Lung (tissue), 12 donors: ENCODE measurements around the gene AKAP13. TPM values are rescaled to one million over a fixed set of nuclear protein-coding genes. Genes with fewer than 3 reads are reported as not detected.

Experiments used
- ATAC-seq: fragments of 200-7000 bp; cut with Tn5 transposase; one replicate; pipeline ENCODE4 v1.9.1; 2020; ENCODE audit warnings: moderate number of reproducible peaks; ENCODE audit not compliant: insufficient read depth, low FRiP score
- DNase-seq, 3 donors: peaks; one replicate each; pipeline ENCODE4 v3.0.0-alpha.2; 2013 to 2017
- H3K27ac ChIP-seq, 2 donors: one replicate each; pipeline ENCODE4 v1.5.1; 2013; ENCODE audit warnings: mild to moderate bottlenecking in 2 of 2, moderate library complexity in 2 of 2, control low read depth in 1 of 2, inconsistent platforms in 1 of 2, low read depth in 1 of 2, low read length in 1 of 2
- H3K27me3 ChIP-seq, 3 donors: one replicate each; pipeline ENCODE4 v1.5.1; 2013; ENCODE audit warnings: low read length in 2 of 3; ENCODE audit not compliant: control insufficient read depth in 3 of 3, insufficient read depth in 3 of 3
- H3K36me3 ChIP-seq, 4 donors: one replicate each; pipeline ENCODE4 v1.5.1; 2013; ENCODE audit warnings: low read length in 4 of 4, mild to moderate bottlenecking in 1 of 4, moderate library complexity in 1 of 4; ENCODE audit not compliant: control insufficient read depth in 4 of 4, insufficient read depth in 4 of 4
- H3K4me1 ChIP-seq, 5 donors: one replicate each; pipeline ENCODE4 v1.5.1; 2013; ENCODE audit warnings: low read length in 5 of 5, mild to moderate bottlenecking in 2 of 5, moderate library complexity in 1 of 5; ENCODE audit not compliant: control insufficient read depth in 5 of 5, insufficient read depth in 5 of 5
- H3K4me3 ChIP-seq: one replicate; pipeline ENCODE4 v1.5.1; 2013; ENCODE audit warnings: mild to moderate bottlenecking, control low read depth, moderate library complexity
- H3K9ac ChIP-seq, 2 donors: one replicate each; pipeline ENCODE4 v1.5.1; 2013; ENCODE audit warnings: low read length in 2 of 2, control low read depth in 1 of 2; ENCODE audit not compliant: insufficient read depth in 1 of 2
- H3K9me3 ChIP-seq, 4 donors: one replicate each; pipeline ENCODE4 v1.5.1; 2013; ENCODE audit warnings: low read length in 3 of 4, mild to moderate bottlenecking in 1 of 4, moderate library complexity in 1 of 4; ENCODE audit not compliant: control insufficient read depth in 4 of 4, insufficient read depth in 3 of 4
- CTCF ChIP-seq: IDR thresholded peaks from 2 replicates; pipeline ENCODE4 v1.5.1; 2012; ENCODE audit warnings: mild to moderate bottlenecking; ENCODE audit errors: control extremely low read depth, extremely low read depth
- WGBS, 2 donors: extraction: QIAGEN DNeasy Blood & Tissue Kit; methylation state at CpG; one replicate each; pipeline ENCODE4 v1.1.7; 2013; 5-methylcytosine and 5-hydroxymethylcytosine counted together
- polyA plus RNA-seq, 2 donors: library from polyadenylated mRNA; stranded (reverse); fragments of 200-250 nt; gene quantifications; one replicate each; pipeline ENCODE4 v1.2.1, GENCODE V29; 2013
- total RNA-seq, 2 donors: library from RNA; depleted of rRNA in 1 of 2; stranded (reverse); fragments of >200 nt in 1 of 2; gene quantifications; one replicate each; pipeline ENCODE4 v1.2.1, GENCODE V29; 2014 to 2021
- donor health status: control.
- donor health status: control.
- donor health status: Bipolar disorder and iron deficiency.
- donor health status: healthy.
- donor health status: DM: yes; HTN: yes; CAD: no.

Gene AKAP13
- total and polyA plus RNA-seq, 4 donors, result 102 to 1,115 (median 259) TPM

GRCh38 chr15:85463276-85463892 is 83.0 kb downstream of the AKAP13 start:
- no peak for TF ChIP-seq CTCF
- H3K9me3 ChIP-seq, result no peaks in the 10 kb centered on the region
- H3K9ac ChIP-seq, result no peak overlapping the region
- peaks cover 0 to 2% (median 0%) of the 10 kb centered on the region in 4 donors for H3K36me3 ChIP-seq
- peak overlapping the region in 1 of 2 donors; percentile 23 for H3K27ac ChIP-seq
- H3K4me3 ChIP-seq, result no peak overlapping the region
- ATAC-seq (no peak), DNase-seq (no peak)
- no peaks in the 10 kb centered on the region for H3K27me3 ChIP-seq
- peaks cover 0 to 29% (median 0%) of the 10 kb centered on the region in 5 donors for H3K4me1 ChIP-seq
- WGBS, 2 donors, result 93 to 97% methylated on average over 4 of the region's 4 CpGs

DNA sequence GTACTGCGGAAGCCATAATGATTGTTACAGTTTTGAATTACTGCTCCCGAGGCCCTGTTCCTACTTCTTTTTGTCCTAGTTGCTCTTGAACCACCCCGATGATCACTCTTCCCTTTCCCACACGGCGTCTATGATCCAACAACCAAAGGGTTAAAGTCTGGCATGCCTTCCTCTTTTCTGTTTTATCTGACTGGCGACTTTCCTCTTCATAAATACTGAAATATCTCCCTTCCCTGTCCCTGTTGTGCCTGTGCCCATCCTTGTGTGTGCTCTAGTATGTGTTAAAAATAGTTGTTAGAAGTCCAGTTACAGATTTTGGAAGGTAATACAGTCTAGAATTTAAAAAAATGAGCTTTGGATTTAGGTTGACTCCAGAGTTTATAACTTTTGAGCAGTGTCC is 83.6 kb downstream of the AKAP13 start:
- Histone ChIP-seq H3K9me3 (no peaks in the 10 kb centered on the region), H3K4me3 (no peak overlapping the region), H3K27me3 (no peaks in the 10 kb centered on the region), H3K4me1 (peaks cover 0 to 30% (median 0%) of the 10 kb centered on the region in 5 donors), H3K9ac (no peak overlapping the region), H3K36me3 (peaks cover 0 to 2% (median 0%) of the 10 kb centered on the region in 4 donors), H3K27ac (peak overlapping the region in 1 of 2 donors; percentile 23)
- 44 to 51% methylated on average over 6 of the region's 6 CpGs for WGBS, 2 donors
- ATAC-seq (no peak), DNase-seq (no peak)
- no peak for TF ChIP-seq CTCF

DNA sequence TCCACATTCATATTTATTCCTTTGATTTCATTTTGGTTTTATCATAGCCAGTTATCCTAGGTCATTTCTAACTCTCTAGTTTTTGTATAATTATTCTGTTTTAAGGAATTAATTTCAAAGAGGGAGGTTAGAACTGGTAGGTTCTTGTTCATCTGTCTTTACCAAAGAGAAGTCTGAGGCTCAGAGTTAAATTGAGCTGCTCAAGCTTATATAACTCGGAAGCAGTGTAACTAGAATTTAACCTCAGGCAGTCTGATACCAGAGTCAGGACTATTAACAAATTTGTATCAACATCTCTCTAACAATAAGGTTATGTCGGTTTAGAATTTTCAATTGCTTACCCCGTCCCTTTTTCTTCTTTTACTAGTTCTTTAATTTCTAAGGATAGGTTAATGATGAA is 84.1 kb downstream of the AKAP13 start:
- TF ChIP-seq CTCF, result no peak
- Histone ChIP-seq H3K9me3 (no peaks in the 10 kb centered on the region), H3K4me1 (peaks cover 0 to 35% (median 0%) of the 10 kb centered on the region in 5 donors), H3K27ac (no peak overlapping the region), H3K36me3 (peaks cover 0 to 2% (median 0%) of the 10 kb centered on the region in 4 donors), H3K4me3 (no peak overlapping the region), H3K9ac (no peak overlapping the region), H3K27me3 (no peaks in the 10 kb centered on the region)
- 87 to 91% methylated on average over 3 of the region's 3 CpGs for WGBS, 2 donors
- no peak for DNase-seq
- no peak for ATAC-seq
